ENCODE measurements around the gene TMEM132C.

GRCh38 chr12:128643155-128643554 lies 376.2 kb downstream of the TMEM132C start:
- TF ChIP-seq CTCF (IDR thresholded peaks at IDR 0.05), result no peak
- TF ChIP-seq EZH2phosphoT487 (IDR thresholded peaks at IDR 0.05), result no peak
